A549 (cell line): ENCODE results near the gene PRKG1. TPM values are rescaled to one million over a fixed set of nuclear protein-coding genes. Genes with fewer than 3 reads are reported as not detected.
A peak's percentile ranks its signal among the peaks of the same experiment; 100 is the strongest.

ENCODE experiments used
- ATAC-seq, 2 experiments: fragments of 200-7000 bp in 1 of 2; fragments of >200 bp in 1 of 2; cut with Nextera tagmentation in 1 of 2; cut with Tn5 transposase in 1 of 2; 3 replicates each; pipeline versions ENCODE4 v1.8.0 to v1.9.1; 2018 to 2020; ENCODE audit warnings: mild to moderate bottlenecking in 1 of 2, moderate library complexity in 1 of 2
- CTCF ChIA-PET: fragments of 300-600 bp; sonication (Branson Sonifier 250); formaldehyde crosslinking; extraction: SDS; loops from one replicate; lab custom pipeline; 2021; ENCODE audit warnings: antibody characterized with exemption, inconsistent platforms; lab: Yijun Ruan, JAX
- POLR2A ChIA-PET: fragments of 350-600 bp; formaldehyde crosslinking; extraction: SDS; loops from one replicate; lab custom pipeline; 2021; ENCODE audit warnings: antibody characterized with exemption, inconsistent platforms; lab: Yijun Ruan, JAX
- DNase-seq, 2 experiments: peaks; one replicate each; pipeline versions ENCODE4 v3.0.0 to v3.0.0-alpha.2; 2011 to 2016; ENCODE audit warnings: low read depth in 1 of 2, low spot score in 1 of 2
- FAIRE-seq: peaks from 2 replicates; lab custom pipeline; 2011; peaks lifted over from hg19 to GRCh38; lab: Jason Lieb, UNC
- H3K27ac ChIP-seq, 2 experiments: fragments of >200 bp; sonication (Bioruptor Twin); formaldehyde crosslinking; 3 replicates each; pipeline ENCODE4 v1.5.1; 2016 to 2017
- H3K4me1 ChIP-seq: fragments of >200 bp; sonication (Bioruptor Twin); formaldehyde crosslinking; 3 replicates; pipeline ENCODE4 v1.6.1; 2016
- H3K4me2 ChIP-seq: fragments of >200 bp; sonication (Bioruptor Twin); formaldehyde crosslinking; 3 replicates; pipeline ENCODE4 v1.6.1; 2016
- H3K4me3 ChIP-seq: fragments of >200 bp; sonication (Bioruptor Twin); formaldehyde crosslinking; 3 replicates; pipeline ENCODE4 v1.5.1; 2016
- H3K9me3 ChIP-seq: fragments of >200 bp; sonication (Bioruptor Twin); formaldehyde crosslinking; 3 replicates; pipeline ENCODE4 v1.6.1; 2016
- CBX2 ChIP-seq: fragments of 200-600 bp; sonication (generic); IDR thresholded peaks from 2 replicates; pipeline ENCODE4 v1.6.1; 2016; ENCODE audit warnings: low read depth, mild to moderate bottlenecking, borderline replicate concordance
- CBX8 ChIP-seq: fragments of 200-600 bp; sonication (generic); IDR thresholded peaks from 2 replicates; pipeline ENCODE4 v1.6.1; 2016
- CHD4 ChIP-seq: fragments of 200-600 bp; sonication (generic); IDR thresholded peaks from 2 replicates; pipeline ENCODE4 v1.6.1; 2016; ENCODE audit warnings: antibody characterized with exemption, mild to moderate bottlenecking, borderline replicate concordance
- EHMT2 ChIP-seq: fragments of 200-600 bp; sonication (generic); IDR thresholded peaks from 2 replicates; pipeline ENCODE4 v1.6.1; 2016; ENCODE audit warnings: antibody characterized with exemption, low read depth, mild to moderate bottlenecking, moderate library complexity
- FOSB ChIP-seq: fragments of 250-450 bp; sonication (Bioruptor Pico); IDR thresholded peaks from 2 replicates; pipeline ENCODE4 v1.5.0; 2020; ENCODE audit warnings: mild to moderate bottlenecking, moderate library complexity
- FOXS1 ChIP-seq: fragments of 250-450 bp; sonication (Bioruptor Pico); IDR thresholded peaks from 2 replicates; pipeline ENCODE4 v1.5.0; 2020; ENCODE audit warnings: mild to moderate bottlenecking, moderate library complexity
- GATA3 ChIP-seq: IDR thresholded peaks from 2 replicates; pipeline ENCODE4 v1.6.1; 2012; ENCODE audit warnings: borderline replicate concordance
- HDAC2 ChIP-seq: fragments of 200-600 bp; sonication (generic); IDR thresholded peaks from 2 replicates; pipeline ENCODE4 v1.6.1; 2016
- HOXB13 ChIP-seq: fragments of 250-450 bp; sonication (Bioruptor Pico); IDR thresholded peaks from 2 replicates; pipeline ENCODE4 v1.5.0; 2020; ENCODE audit warnings: low read depth, mild to moderate bottlenecking, moderate library complexity
- JUN ChIP-seq, 2 experiments: fragments of >200 bp; sonication (Bioruptor Twin); formaldehyde crosslinking; IDR thresholded peaks; 2 replicates in 1 of 2; 3 replicates in 1 of 2; pipeline ENCODE4 v1.6.1; 2016 to 2017
- KDM1A ChIP-seq: fragments of 200-600 bp; sonication (generic); IDR thresholded peaks from 2 replicates; pipeline ENCODE4 v1.6.1; 2016; ENCODE audit warnings: low read depth, mild to moderate bottlenecking
- MAFK ChIP-seq: fragments of 450-650 bp; IDR thresholded peaks from 2 replicates; pipeline ENCODE4 v1.6.1; 2014; ENCODE audit not compliant: partially characterized antibody
- RAD21 ChIP-seq, 2 experiments: fragments of >200 bp in 1 of 2; sonication (Bioruptor Twin) in 1 of 2; formaldehyde crosslinking in 1 of 2; IDR thresholded peaks in 1 of 2; conservative IDR thresholded peaks in 1 of 2; 2 replicates in 1 of 2; 3 replicates in 1 of 2; pipeline ENCODE4 v1.6.1; 2012 to 2018; ENCODE audit warnings: inconsistent platforms in 1 of 2
- RARB ChIP-seq: fragments of 250-450 bp; sonication (Bioruptor Pico); IDR thresholded peaks from 2 replicates; pipeline ENCODE4 v1.8.0; 2021; ENCODE audit warnings: mild to moderate bottlenecking, moderate library complexity
- RCOR1 ChIP-seq: fragments of 150-350 bp; IDR thresholded peaks from 2 replicates; pipeline ENCODE4 v1.6.1; 2014; ENCODE audit warnings: antibody characterized with exemption, low read length, low read depth
- SMC3 ChIP-seq: fragments of >200 bp; sonication (Bioruptor Twin); formaldehyde crosslinking; IDR thresholded peaks from 3 replicates; pipeline ENCODE4 v1.6.1; 2018; ENCODE audit warnings: inconsistent platforms
- ZC3H11A ChIP-seq: fragments of 450-650 bp; IDR thresholded peaks from 2 replicates; pipeline ENCODE4 v1.6.1; 2014; ENCODE audit warnings: antibody characterized with exemption, mild to moderate bottlenecking
- ZNF302 ChIP-seq: fragments of 250-450 bp; sonication (Bioruptor Pico); IDR thresholded peaks from 2 replicates; pipeline ENCODE4 v1.9.0; 2021; ENCODE audit warnings: inconsistent platforms, mild to moderate bottlenecking, moderate library complexity
- ZSCAN20 ChIP-seq: fragments of 250-450 bp; sonication (Bioruptor Pico); IDR thresholded peaks from 2 replicates; pipeline ENCODE4 v1.8.0; 2022; ENCODE audit warnings: mild to moderate bottlenecking, moderate library complexity
- WGBS: methylation state at CpG from one replicate; pipeline ENCODE4 v1.1.6; 2017; ENCODE audit errors: missing lambda C conversion rate; 5-methylcytosine and 5-hydroxymethylcytosine counted together
- polyA plus RNA-seq, 4 experiments: library from polyadenylated mRNA; depleted of rRNA in 3 of 4; stranded (reverse); fragments of >200 nt; fragmentation: RNase III in 1 of 4; extraction: RNeasy Plus Mini Kit Qiagen cat#74134 plus additional on column Dnase treatment in 1 of 4; gene quantifications; 2 replicates in 3 of 4; 3 replicates in 1 of 4; pipeline ENCODE4 v1.2.3, GENCODE V29; 2011 to 2017
- TF ChIP-seq, protein P1 (sequence below): fragments of 250-450 bp; sonication (Bioruptor Pico); IDR thresholded peaks from 2 replicates; pipeline ENCODE4 v1.5.0; 2020; ENCODE audit warnings: low read depth, mild to moderate bottlenecking, moderate library complexity
- TF ChIP-seq, protein P2 (sequence below): IDR thresholded peaks from 2 replicates; pipeline ENCODE4 v1.6.1; 2012; ENCODE audit warnings: low read depth, borderline replicate concordance

The PRKG1 gene
- polyA plus RNA-seq, 2 of the 4 experiments (the other 2 are of a cell fraction) = not detected

DNA sequence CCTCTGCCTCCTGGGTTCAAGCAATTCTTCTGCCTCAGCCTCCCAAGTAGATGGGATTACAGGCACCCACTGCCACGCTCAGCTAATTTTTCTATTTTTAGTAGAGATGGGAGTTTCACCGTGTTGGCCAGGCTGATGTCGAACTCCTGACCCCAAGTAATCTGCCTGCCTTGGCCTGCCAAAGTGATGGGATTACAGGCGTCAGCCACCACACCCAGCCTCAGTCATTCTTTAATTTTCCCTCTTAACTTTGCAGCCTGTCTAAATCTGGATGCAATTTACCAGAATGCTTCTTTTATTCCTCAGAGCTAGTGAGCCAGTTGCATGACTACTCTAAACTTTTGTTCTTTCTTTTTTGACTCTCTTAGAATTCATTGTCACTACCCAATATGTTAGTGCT is 715.6 kb downstream of the PRKG1 start:
- no peaks in the 10 kb centered on the region for H3K9me3 ChIP-seq
- TF ChIP-seq RARB (CRISPR knock-in tag) = no peak
- TF ChIP-seq HOXB13 (CRISPR knock-in tag) = no peak
- no peak for TF ChIP-seq CHD4
- no peak for TF ChIP-seq MAFK
- no peak for TF ChIP-seq KDM1A
- TF ChIP-seq ZSCAN20 (CRISPR knock-in tag) = no peak
- TF ChIP-seq SMC3 = no peak
- TF ChIP-seq, all 56 proteins: peak for 0
- ChIA-PET CTCF (interaction anchor here (0.7 kb wide), 1 partner anchor 96 kb away, joined by 3 read pairs; no protein-coding TSS in a partner anchor), POLR2A (no interaction called here)
- H3K27ac ChIP-seq = no peak overlapping the region
- WGBS = under 1% methylated on average over 4 of the region's 4 CpGs
- no peak for DNase-seq
- no peak overlapping the region for H3K4me2 ChIP-seq
- H3K4me3 ChIP-seq = no peak overlapping the region
- FAIRE-seq = no peak
- no peaks in the 10 kb centered on the region for H3K4me1 ChIP-seq
- no peak for ATAC-seq

DNA sequence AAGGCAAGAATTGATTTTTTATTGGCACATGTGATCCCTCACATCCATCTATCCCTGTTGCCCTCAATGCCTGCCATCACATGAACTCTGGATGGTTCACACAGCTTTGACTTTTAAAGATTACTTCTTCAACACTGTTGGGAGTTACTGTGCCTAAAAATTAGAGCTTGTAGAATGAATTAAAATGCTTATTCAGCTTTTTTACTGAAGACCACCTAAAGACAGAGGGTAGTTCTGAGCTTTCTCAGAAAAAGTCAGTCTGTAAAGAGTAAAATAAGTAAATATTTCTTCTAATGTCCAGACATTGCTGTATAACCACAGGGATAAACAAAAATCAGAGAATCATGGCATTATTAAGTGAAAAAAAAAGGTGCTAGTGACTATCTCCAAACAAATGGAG is 718.4 kb downstream of the PRKG1 start:
- FAIRE-seq (no peak), ATAC-seq (no peak)
- CTCF ChIA-PET = no interaction called here

DNA sequence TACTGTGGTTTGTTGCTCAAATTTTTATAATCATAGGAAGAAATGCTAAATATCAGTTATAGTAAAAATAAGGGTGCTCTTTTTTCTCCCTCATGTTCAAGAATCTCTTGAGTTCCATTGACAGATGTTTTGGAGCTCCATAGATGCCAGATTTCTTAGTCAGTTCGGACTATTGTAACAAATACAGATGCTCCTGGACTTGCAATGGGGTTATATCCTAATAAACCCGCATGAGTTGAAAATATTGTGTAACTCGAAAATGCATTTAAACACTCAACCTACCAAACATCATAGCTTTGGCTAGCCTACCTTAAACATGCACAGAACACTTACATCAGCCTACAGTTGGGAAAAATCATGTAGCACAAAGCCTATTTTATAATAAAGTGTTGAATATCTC is 725.8 kb downstream of the PRKG1 start:
- Histone ChIP-seq H3K9me3 (no peaks in the 10 kb centered on the region), H3K4me2 (no peak overlapping the region), H3K4me1 (no peaks in the 10 kb centered on the region), H3K27ac (no peak overlapping the region), H3K4me3 (no peak overlapping the region)
- ATAC-seq (no peak), FAIRE-seq (no peak), DNase-seq (no peak)
- CTCF ChIA-PET = no interaction called here
- POLR2A ChIA-PET = no interaction called here
- 2% methylated on average over 3 of the region's 3 CpGs for WGBS
- TF ChIP-seq JUN (IDR thresholded peaks at IDR 0.05) (no peak), ZNF302 (CRISPR knock-in tag) (no peak), MAFK (no peak), SMC3 (no peak), FOXS1 (CRISPR knock-in tag) (no peak), CBX8 (no peak), HDAC2 (no peak), RAD21 (conservative IDR thresholded peaks at IDR 0.05 in 1 of 2, IDR thresholded peaks at IDR 0.05 in 1 of 2) (no peak), CBX2 (no peak), ZC3H11A (no peak), RCOR1 (no peak)
- TF ChIP-seq, protein P1, sequence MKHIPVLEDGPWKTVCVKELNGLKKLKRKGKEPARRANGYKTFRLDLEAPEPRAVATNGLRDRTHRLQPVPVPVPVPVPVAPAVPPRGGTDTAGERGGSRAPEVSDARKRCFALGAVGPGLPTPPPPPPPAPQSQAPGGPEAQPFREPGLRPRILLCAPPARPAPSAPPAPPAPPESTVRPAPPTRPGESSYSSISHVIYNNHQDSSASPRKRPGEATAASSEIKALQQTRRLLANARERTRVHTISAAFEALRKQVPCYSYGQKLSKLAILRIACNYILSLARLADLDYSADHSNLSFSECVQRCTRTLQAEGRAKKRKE (CRISPR knock-in tag) = no peak

More for the DNA sequence above, 718.4 kb downstream of the PRKG1 start:
- H3K4me1 ChIP-seq = no peaks in the 10 kb centered on the region
- no peak for DNase-seq
- H3K9me3 ChIP-seq = no peaks in the 10 kb centered on the region
- H3K4me2 ChIP-seq = no peak overlapping the region
- H3K4me3 ChIP-seq = no peak overlapping the region
- H3K27ac ChIP-seq = no peak overlapping the region
- POLR2A ChIA-PET = no interaction called here
- TF ChIP-seq FOSB (CRISPR knock-in tag) (no peak), GATA3 (no peak), MAFK (peak; percentile 83), EHMT2 (no peak), CHD4 (no peak)
- TF ChIP-seq, protein P2, sequence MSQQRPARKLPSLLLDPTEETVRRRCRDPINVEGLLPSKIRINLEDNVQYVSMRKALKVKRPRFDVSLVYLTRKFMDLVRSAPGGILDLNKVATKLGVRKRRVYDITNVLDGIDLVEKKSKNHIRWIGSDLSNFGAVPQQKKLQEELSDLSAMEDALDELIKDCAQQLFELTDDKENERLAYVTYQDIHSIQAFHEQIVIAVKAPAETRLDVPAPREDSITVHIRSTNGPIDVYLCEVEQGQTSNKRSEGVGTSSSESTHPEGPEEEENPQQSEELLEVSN = no peak
